ENCODE data around the gene RPS6KA6.

DNA sequence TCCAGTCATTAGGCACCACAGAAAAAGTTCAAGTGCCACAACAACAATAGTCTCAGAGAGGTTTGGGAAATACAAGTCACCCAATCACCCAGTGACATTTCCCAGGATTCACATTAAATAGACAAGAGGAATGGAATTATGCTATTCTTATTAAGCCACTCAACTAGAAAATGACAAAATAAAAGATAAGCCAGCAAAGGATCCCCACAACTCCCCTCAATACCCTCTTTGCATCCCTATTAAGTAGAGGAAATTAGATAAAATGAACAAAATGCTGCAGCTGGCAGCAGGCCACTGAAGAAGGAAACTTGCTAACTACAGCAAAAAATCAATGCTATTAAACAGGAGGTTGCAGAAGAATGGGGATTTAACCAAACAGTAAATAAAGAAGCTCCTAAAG lies 35.3 kb upstream of the RPS6KA6 start:
- TF ChIP-seq, protein P1, sequence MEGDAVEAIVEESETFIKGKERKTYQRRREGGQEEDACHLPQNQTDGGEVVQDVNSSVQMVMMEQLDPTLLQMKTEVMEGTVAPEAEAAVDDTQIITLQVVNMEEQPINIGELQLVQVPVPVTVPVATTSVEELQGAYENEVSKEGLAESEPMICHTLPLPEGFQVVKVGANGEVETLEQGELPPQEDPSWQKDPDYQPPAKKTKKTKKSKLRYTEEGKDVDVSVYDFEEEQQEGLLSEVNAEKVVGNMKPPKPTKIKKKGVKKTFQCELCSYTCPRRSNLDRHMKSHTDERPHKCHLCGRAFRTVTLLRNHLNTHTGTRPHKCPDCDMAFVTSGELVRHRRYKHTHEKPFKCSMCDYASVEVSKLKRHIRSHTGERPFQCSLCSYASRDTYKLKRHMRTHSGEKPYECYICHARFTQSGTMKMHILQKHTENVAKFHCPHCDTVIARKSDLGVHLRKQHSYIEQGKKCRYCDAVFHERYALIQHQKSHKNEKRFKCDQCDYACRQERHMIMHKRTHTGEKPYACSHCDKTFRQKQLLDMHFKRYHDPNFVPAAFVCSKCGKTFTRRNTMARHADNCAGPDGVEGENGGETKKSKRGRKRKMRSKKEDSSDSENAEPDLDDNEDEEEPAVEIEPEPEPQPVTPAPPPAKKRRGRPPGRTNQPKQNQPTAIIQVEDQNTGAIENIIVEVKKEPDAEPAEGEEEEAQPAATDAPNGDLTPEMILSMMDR (IDR thresholded peaks at IDR 0.05; ENCODE audit: poor library complexity): no peak
- no peak for TF ChIP-seq EZH2 (IDR thresholded peaks at IDR 0.05; ENCODE audit: borderline replicate concordance)

All from hepatocyte (in vitro differentiated cells).